Sigmoid colon (tissue), 4 donors: Measurements from ENCODE around the gene PLXNA4.

Experiments used
- EP300 ChIP-seq, 4 donors: sonication (generic); formaldehyde crosslinking; IDR thresholded peaks; one replicate each; pipeline ENCODE4 v1.6.1; 2017; ENCODE audit warnings: antibody characterized with exemption in 4 of 4
- POLR2A ChIP-seq, 2 donors: fragments of 450-650 bp; IDR thresholded peaks; one replicate each; pipeline ENCODE4 v1.6.1; 2016; ENCODE audit warnings: antibody characterized with exemption in 2 of 2, mild to moderate bottlenecking in 2 of 2, moderate library complexity in 2 of 2
- POLR2AphosphoS5 ChIP-seq, 4 donors: sonication (generic); formaldehyde crosslinking; IDR thresholded peaks; one replicate each; pipeline ENCODE4 v1.6.1; 2017; ENCODE audit warnings: antibody characterized with exemption in 4 of 4
- TF ChIP-seq, protein P1 (sequence below), 4 experiments: fragments of 450-650 bp in 3 of 4; fragments of 200-600 bp in 1 of 4; IDR thresholded peaks; one replicate each; pipeline ENCODE4 v1.5.1; 2016 to 2019; ENCODE audit warnings: antibody characterized with exemption in 4 of 4, mild to moderate bottlenecking in 3 of 4, moderate library complexity in 2 of 4

DNA sequence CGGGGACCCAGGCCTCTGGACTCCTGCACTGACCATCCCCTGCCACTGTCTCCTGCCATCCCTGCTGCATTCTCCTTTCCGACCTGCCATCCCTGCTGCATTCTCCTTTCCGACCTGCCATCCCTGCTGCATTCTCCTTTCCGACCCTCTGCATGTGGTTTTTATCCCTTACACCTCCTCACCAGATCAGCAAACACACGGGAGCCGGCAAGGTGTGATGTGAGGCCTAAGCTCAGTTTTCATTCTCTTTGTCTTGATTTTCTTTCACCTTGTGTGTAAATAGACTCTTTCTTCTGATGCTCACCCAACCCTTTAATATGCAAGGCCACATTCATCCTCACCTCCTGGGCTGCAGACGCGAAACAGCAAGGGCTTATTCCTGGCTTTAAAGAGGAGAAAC, 11.4 kb downstream of the PLXNA4 start:
- TF ChIP-seq, protein P1, sequence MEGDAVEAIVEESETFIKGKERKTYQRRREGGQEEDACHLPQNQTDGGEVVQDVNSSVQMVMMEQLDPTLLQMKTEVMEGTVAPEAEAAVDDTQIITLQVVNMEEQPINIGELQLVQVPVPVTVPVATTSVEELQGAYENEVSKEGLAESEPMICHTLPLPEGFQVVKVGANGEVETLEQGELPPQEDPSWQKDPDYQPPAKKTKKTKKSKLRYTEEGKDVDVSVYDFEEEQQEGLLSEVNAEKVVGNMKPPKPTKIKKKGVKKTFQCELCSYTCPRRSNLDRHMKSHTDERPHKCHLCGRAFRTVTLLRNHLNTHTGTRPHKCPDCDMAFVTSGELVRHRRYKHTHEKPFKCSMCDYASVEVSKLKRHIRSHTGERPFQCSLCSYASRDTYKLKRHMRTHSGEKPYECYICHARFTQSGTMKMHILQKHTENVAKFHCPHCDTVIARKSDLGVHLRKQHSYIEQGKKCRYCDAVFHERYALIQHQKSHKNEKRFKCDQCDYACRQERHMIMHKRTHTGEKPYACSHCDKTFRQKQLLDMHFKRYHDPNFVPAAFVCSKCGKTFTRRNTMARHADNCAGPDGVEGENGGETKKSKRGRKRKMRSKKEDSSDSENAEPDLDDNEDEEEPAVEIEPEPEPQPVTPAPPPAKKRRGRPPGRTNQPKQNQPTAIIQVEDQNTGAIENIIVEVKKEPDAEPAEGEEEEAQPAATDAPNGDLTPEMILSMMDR (IDR thresholded peaks at IDR 0.05) = no peak
- TF ChIP-seq POLR2A (IDR thresholded peaks at IDR 0.05) = no peak
- TF ChIP-seq POLR2AphosphoS5 (IDR thresholded peaks at IDR 0.05) = no peak
- TF ChIP-seq EP300 (IDR thresholded peaks at IDR 0.05) = no peak
